Stimulated activated CD4-positive, alpha-beta T cell treated with anti-CD3 and anti-CD28 coated beads, Interleukin-4, amount 100 ng/mL, for 24 hours (primary cell): ENCODE data around the gene RPH3AL.
"Not testable (repeated sequence)": the region's sequence is repeated elsewhere in the genome, so short reads cannot be mapped to it uniquely, and the experiment has no call there.

Source experiments
- DNase-seq: peaks from one replicate; pipeline ENCODE4 v3.0.0-alpha.2; 2020

The RPH3AL gene

DNA sequence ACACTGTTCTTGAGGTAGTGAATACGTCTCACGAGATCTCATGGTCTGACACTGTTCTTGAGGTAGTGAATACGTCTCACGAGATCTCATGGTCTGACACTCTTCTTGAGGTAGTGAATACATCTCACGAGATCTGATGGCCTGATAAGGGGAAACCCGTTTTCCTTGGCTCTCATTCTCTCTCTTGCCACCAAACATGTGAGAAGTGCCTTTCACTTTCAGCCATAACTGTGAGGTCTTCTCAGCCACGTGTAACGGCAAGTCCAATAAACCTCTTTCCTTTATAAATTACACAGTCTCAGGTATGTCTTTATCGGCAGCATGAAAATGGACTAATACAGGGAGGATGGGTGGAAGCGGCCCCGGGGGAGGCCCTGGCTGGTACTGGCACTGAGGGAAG, 184.0 kb downstream of the RPH3AL start:
- DNase-seq: not testable (repeated sequence)

DNA sequence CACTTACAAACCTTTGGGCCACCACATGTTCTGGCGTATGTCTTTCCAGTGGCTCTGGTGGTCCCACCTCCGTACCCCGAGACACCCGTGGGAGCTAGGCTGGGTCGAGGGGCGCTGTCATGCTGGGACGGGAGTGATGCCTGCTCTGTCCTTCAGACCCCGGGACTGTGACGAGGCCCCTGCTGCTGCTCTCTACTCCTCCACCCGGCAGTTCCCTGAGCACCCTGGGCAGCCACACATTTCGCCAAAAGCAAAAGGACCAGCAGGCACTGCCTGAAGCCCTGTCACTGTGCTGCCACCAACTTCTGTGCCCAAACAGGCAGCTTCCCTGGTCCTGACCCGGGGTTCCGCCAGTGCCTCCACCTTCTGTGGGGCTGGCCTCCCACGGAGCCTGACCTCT, 186.7 kb downstream of the RPH3AL start:
- no peak for DNase-seq

DNA sequence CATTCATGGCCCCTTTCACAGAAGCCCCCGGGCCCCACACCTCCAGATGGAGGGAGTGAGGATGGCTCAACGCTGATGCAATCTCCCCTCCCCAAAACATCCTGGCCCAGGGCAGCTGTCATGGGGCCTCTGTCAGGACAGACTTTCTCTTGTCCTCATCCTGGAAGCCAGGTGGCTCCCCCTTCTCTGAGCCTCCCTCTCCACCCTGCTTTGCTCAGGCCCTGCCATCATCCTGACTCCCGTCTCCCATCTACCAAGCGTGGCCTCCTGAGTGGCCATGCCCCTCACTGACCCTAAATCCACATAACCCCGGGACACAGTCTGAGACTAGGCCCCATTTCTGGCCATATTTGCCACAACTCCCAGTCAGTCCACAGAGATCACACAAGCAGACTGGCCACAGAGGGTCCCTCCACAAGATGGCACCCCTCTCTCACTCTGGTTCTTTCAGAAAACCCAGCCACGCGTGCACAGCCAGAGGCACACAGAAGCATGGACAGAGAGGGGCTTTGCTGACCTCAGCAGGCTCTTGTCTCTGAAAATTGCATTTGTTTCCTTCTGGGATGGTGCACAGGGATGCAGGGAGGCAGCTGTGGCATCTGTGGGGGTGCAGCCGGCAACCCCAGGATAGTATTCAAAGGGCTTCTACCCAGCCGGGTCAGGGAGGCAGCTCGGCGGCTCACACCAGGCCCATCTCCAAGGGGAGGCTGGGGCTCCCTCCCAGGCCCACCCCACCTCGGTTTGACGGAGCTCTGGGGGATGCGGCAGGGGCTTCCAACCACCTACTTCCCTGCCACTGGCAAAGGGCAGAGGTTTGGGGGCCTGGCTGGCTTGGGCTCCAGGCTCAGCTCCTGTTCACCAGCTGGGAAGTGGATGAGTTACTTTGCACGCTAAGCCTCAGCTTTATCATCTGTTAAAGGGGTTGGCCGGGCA, 188.0 kb downstream of the RPH3AL start:
- peak; percentile 9 for DNase-seq

GRCh38 chr17:163514-164098, 189.0 kb downstream of the RPH3AL start:
- DNase-seq: no peak

GRCh38 chr17:162689-163088, 189.9 kb downstream of the RPH3AL start:
- DNase-seq: no peak
